Fibroblast of villous mesenchyme (primary cell): Measurements from ENCODE around the gene AFDN. TPM values are rescaled to one million over a fixed set of nuclear protein-coding genes. Genes with fewer than 3 reads are reported as not detected.
A peak's percentile ranks its signal among the peaks of the same experiment; 100 is the strongest.

Experiments used
- DNase-seq: peaks from one replicate; pipeline ENCODE4 v3.0.0-alpha.2; 2010; ENCODE audit warnings: low read depth
- H3K4me3 ChIP-seq: 2 replicates; pipeline ENCODE4 v1.5.1; 2011; ENCODE audit warnings: low read depth, mild to moderate bottlenecking, low read length
- total RNA-seq: library from RNA; depleted of rRNA; stranded (reverse); fragments of >200 nt; gene quantifications from 2 replicates; pipeline ENCODE4 v1.2.3, GENCODE V29; 2012
- TF ChIP-seq, protein P1 (sequence below): IDR thresholded peaks from 2 replicates; pipeline ENCODE4 v1.5.1; 2012; ENCODE audit warnings: low read depth, mild to moderate bottlenecking, low read length; ENCODE audit not compliant: insufficient read depth

Gene AFDN
- total RNA-seq, 1 donor, result 37.1 TPM

GRCh38 chr6:167917551-167918154 is 90.9 kb downstream of the AFDN start:
- TF ChIP-seq, protein P1, sequence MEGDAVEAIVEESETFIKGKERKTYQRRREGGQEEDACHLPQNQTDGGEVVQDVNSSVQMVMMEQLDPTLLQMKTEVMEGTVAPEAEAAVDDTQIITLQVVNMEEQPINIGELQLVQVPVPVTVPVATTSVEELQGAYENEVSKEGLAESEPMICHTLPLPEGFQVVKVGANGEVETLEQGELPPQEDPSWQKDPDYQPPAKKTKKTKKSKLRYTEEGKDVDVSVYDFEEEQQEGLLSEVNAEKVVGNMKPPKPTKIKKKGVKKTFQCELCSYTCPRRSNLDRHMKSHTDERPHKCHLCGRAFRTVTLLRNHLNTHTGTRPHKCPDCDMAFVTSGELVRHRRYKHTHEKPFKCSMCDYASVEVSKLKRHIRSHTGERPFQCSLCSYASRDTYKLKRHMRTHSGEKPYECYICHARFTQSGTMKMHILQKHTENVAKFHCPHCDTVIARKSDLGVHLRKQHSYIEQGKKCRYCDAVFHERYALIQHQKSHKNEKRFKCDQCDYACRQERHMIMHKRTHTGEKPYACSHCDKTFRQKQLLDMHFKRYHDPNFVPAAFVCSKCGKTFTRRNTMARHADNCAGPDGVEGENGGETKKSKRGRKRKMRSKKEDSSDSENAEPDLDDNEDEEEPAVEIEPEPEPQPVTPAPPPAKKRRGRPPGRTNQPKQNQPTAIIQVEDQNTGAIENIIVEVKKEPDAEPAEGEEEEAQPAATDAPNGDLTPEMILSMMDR, result no peak
- DNase-seq, result no peak
- H3K4me3 ChIP-seq, result no peak overlapping the region

- TF ChIP-seq, protein P1, result no peak
- no peak overlapping the region for H3K4me3 ChIP-seq
- DNase-seq, result peak; percentile 8
Measured at GRCh38 chr6:167918548-167919278, 92.0 kb downstream of the AFDN start.

DNA sequence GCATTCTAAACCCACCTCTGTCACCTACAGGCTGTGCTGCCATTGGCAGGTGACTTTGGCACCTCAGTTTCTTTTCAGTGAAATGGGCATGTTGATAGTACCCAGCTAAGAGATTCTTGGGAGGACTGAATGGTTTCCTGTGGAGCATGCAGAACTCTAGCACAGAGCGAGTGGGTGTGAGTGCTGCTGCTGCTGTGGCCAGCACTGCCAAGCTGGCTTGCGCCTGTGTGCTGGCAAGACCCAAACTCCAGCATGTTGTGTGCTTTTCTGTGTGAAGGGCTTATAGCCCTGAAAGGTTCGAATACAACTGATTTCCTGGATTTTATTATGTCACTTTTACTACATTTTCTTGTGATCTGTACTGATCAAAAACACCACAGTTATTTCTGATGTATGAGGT is 92.6 kb downstream of the AFDN start:
- no peak for DNase-seq
- no peak overlapping the region for H3K4me3 ChIP-seq
- TF ChIP-seq, protein P1, result no peak

- no peak overlapping the region for H3K4me3 ChIP-seq
- TF ChIP-seq, protein P1, result no peak
- DNase-seq, result no peak
Measured at GRCh38 chr6:167920165-167920564, 93.5 kb downstream of the AFDN start.

GRCh38 chr6:167921831-167922230 is 95.1 kb downstream of the AFDN start:
- TF ChIP-seq, protein P1, result no peak
- H3K4me3 ChIP-seq, result no peak overlapping the region
- DNase-seq, result no peak

- no peak overlapping the region for H3K4me3 ChIP-seq
- TF ChIP-seq, protein P1, result no peak
- peak; percentile 58 for DNase-seq
Measured at GRCh38 chr6:167925026-167925425, 98.3 kb downstream of the AFDN start.
